Measurements from ENCODE around the gene PYGM. TPM values are rescaled to one million over a fixed set of nuclear protein-coding genes. Genes with fewer than 3 reads are reported as not detected.

The PYGM gene
- total RNA-seq, 1 experiment from 2014 or later = 1.6 TPM

DNA sequence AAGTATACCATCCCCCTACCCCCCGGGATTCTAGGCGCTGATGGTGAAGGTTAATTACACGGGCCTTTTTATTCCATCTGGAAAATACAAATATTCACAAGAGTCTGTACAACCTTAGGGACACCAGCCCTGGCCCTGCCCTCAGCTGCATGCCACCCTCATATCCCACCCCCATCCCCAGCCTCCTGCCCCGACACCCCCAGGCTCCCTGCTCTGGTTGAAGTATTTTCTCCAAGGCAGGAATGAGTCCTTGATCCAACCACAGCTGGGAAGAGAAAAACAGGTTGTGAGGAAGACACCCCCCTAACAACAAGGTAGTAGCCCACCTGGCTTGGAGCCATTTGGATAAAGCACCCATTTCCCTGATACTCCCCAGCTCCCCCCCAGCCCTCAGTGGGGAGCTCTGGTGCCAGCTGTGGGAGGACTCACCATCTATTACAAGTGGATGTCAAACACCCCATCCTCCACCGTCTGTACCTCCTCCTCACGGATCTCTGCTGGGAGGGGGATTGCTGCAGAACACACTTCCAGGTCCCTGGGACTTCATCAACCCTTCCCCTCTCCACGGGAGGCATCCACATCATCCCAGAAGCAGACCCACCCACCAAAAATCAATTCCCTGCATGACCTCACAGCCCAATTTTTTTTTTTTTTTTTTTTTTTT, 32.8 kb downstream of the PYGM start:
- H2AFZ ChIP-seq = no peak overlapping the region
- no peak overlapping the region for H3K4me2 ChIP-seq
- no peaks in the 10 kb centered on the region for H3K36me3 ChIP-seq (ENCODE audit: low read depth)
- peaks cover 6% of the 10 kb centered on the region; the same call in 1 of the 2 replicates for H3K4me1 ChIP-seq (replicated peaks; ENCODE audit: insufficient read depth)
- BruUV-seq (replicated peaks) = no TSS peak
- no peak overlapping the region for H3K4me3 ChIP-seq
- intact Hi-C loops (cut with micrococcal nuclease; ENCODE audit: unreplicated experiment) = no loop called here
- H3K27me3 ChIP-seq (ENCODE audit: insufficient read depth, low read depth) = peaks cover 71% of the 10 kb centered on the region
- no peak for TF ChIP-seq EZH2 (IDR thresholded peaks at IDR 0.05; ENCODE audit: low read depth)
- TF ChIP-seq, protein P1, sequence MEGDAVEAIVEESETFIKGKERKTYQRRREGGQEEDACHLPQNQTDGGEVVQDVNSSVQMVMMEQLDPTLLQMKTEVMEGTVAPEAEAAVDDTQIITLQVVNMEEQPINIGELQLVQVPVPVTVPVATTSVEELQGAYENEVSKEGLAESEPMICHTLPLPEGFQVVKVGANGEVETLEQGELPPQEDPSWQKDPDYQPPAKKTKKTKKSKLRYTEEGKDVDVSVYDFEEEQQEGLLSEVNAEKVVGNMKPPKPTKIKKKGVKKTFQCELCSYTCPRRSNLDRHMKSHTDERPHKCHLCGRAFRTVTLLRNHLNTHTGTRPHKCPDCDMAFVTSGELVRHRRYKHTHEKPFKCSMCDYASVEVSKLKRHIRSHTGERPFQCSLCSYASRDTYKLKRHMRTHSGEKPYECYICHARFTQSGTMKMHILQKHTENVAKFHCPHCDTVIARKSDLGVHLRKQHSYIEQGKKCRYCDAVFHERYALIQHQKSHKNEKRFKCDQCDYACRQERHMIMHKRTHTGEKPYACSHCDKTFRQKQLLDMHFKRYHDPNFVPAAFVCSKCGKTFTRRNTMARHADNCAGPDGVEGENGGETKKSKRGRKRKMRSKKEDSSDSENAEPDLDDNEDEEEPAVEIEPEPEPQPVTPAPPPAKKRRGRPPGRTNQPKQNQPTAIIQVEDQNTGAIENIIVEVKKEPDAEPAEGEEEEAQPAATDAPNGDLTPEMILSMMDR (conservative IDR thresholded peaks at IDR 0.05) = no peak
- H3F3A ChIP-seq (ENCODE audit: insufficient read depth, low read depth) = peaks cover 4% of the 10 kb centered on the region; the same call in 1 of the 2 replicates
- no peak overlapping the region for H3K27ac ChIP-seq
- H3K9me3 ChIP-seq (ENCODE audit: insufficient read depth, low read depth) = no peaks in the 10 kb centered on the region
- ChIA-PET CTCF (no interaction called here), POLR2A (ENCODE audit: unreplicated experiment) (no interaction called here)
- H3K9me2 ChIP-seq (ENCODE audit: insufficient read depth) = no peaks in the 10 kb centered on the region
- H4K20me1 ChIP-seq (ENCODE audit: insufficient read depth) = no peaks in the 10 kb centered on the region
- H3K79me2 ChIP-seq (ENCODE audit: low read depth) = no peaks in the 10 kb centered on the region
- DNase-seq = no peak

DNA sequence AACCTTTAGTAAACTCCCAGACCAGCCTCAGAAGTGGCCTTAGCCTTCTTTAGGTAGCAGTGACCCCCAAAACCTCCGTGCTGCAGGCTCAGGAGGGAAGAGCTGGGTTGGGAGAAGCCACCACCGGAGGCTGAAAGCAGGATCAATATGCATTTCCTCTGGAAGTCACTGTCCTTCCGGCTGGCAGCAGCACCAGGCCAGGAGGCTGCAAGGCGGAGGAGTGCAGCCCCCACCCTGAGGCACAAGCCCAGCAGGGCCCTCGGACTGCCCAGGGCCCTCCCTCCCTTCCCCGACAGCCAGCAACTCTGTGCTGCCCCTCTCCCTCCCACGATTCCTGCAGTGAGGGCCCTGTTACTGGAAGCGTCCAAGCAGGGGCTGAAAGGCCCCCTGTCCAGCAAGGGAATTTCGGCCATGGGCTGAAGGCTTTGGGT, 33.5 kb downstream of the PYGM start:
- ChIA-PET POLR2A (ENCODE audit: unreplicated experiment) (interaction anchor here (0.6 kb wide), 1 partner anchor 11 kb away, joined by 5 read pairs; no protein-coding TSS in a partner anchor), CTCF (interaction anchor here (0.6 kb wide), 2 partner anchors 34 to 57 kb away, joined by 3 to 5 read pairs; partner anchors contain the start of gene PYGM)
- no peaks in the 10 kb centered on the region for H3K9me2 ChIP-seq (ENCODE audit: insufficient read depth)
- no peak overlapping the region for H3K4me3 ChIP-seq
- H3K27me3 ChIP-seq (ENCODE audit: insufficient read depth, low read depth) = peaks cover 71% of the 10 kb centered on the region
- peaks cover 6% of the 10 kb centered on the region; the same call in 1 of the 2 replicates for H3K4me1 ChIP-seq (replicated peaks; ENCODE audit: insufficient read depth)
- TF ChIP-seq, protein P1 (conservative IDR thresholded peaks at IDR 0.05) = no peak
- TF ChIP-seq EZH2 (IDR thresholded peaks at IDR 0.05; ENCODE audit: low read depth) = no peak
- intact Hi-C loops (cut with micrococcal nuclease; ENCODE audit: unreplicated experiment) = no loop called here
- no peak overlapping the region for H3K27ac ChIP-seq
- H3F3A ChIP-seq (ENCODE audit: insufficient read depth, low read depth) = peaks cover 4% of the 10 kb centered on the region; the same call in 1 of the 2 replicates
- BruUV-seq (replicated peaks) = no TSS peak
- H3K9me3 ChIP-seq (ENCODE audit: insufficient read depth, low read depth) = no peaks in the 10 kb centered on the region
- H2AFZ ChIP-seq = no peak overlapping the region
- no peaks in the 10 kb centered on the region for H3K79me2 ChIP-seq (ENCODE audit: low read depth)
- DNase-seq = no peak
- H4K20me1 ChIP-seq (ENCODE audit: insufficient read depth) = no peaks in the 10 kb centered on the region
- no peaks in the 10 kb centered on the region for H3K36me3 ChIP-seq (ENCODE audit: low read depth)
- no peak overlapping the region for H3K4me2 ChIP-seq

DNA sequence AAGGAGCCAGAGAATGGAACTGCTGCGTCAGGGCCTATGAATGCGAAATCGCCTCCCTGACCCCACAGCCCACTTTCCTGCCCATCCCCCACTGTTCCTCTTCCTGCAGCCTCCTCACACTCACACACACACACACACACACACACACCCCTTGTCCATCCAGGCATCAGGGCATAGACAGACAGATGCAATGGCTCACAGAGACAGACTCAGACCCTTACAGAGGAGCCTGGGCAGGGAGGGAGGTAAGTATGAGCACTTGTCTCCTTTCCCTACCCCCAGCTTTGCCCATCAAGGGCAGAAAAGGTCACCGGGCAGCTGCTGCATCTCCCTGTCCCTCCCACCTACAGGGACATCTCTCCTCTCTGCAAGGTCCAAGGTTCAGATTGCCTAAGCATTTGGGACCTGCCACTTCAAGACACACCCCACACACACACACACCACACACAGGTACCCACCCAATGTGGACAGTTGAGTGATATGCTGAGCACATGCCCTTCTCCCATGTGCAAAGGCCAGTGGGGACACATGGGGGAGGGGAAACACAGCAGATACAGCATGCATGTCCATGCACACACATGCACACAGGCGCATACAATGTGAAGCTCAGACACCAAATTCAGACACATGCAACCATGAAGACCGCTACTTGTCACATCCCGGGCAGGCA, 34.8 kb downstream of the PYGM start:
- Histone ChIP-seq H3K36me3 (ENCODE audit: low read depth) (no peaks in the 10 kb centered on the region), H3K9me2 (ENCODE audit: insufficient read depth) (no peaks in the 10 kb centered on the region), H3K79me2 (ENCODE audit: low read depth) (no peaks in the 10 kb centered on the region), H3K9me3 (ENCODE audit: insufficient read depth, low read depth) (no peaks in the 10 kb centered on the region), H3K4me2 (no peak overlapping the region), H3F3A (ENCODE audit: insufficient read depth, low read depth) (peaks cover 4% of the 10 kb centered on the region; the same call in 1 of the 2 replicates), H3K27me3 (ENCODE audit: insufficient read depth, low read depth) (peaks cover 72% of the 10 kb centered on the region), H3K27ac (no peak overlapping the region), H4K20me1 (ENCODE audit: insufficient read depth) (no peaks in the 10 kb centered on the region), H3K4me1 (replicated peaks; ENCODE audit: insufficient read depth) (peaks cover 6% of the 10 kb centered on the region; the same call in 1 of the 2 replicates), H2AFZ (no peak overlapping the region), H3K4me3 (no peak overlapping the region)
- POLR2A ChIA-PET (ENCODE audit: unreplicated experiment) = no interaction called here
- intact Hi-C loops (cut with micrococcal nuclease; ENCODE audit: unreplicated experiment) = no loop called here
- DNase-seq = no peak
- no peak for TF ChIP-seq EZH2 (IDR thresholded peaks at IDR 0.05; ENCODE audit: low read depth)
- TF ChIP-seq, protein P1 (conservative IDR thresholded peaks at IDR 0.05) = no peak
- CTCF ChIA-PET = interaction anchor here (0.7 kb wide), 1 partner anchor 65 kb away, joined by 5 read pairs; no protein-coding TSS in a partner anchor
- BruUV-seq (replicated peaks) = no TSS peak
